SK-N-SH (cell line): Measurements from ENCODE around the gene CLN5.

Source experiments
- CTCF ChIP-seq: fragments of 200-600 bp; sonication (generic); IDR thresholded peaks from 2 replicates; pipeline ENCODE4 v1.6.1; 2017; ENCODE audit warnings: antibody characterized with exemption, mild to moderate bottlenecking, moderate library complexity
- EZH2phosphoT487 ChIP-seq: fragments of 200-600 bp; sonication (generic); IDR thresholded peaks from 2 replicates; pipeline ENCODE4 v1.6.1; 2017; ENCODE audit warnings: low read depth, mixed run types, mild to moderate bottlenecking, antibody characterized with exemption, moderate library complexity, borderline replicate concordance
- MAX ChIP-seq: IDR thresholded peaks from 2 replicates; pipeline ENCODE4 v1.4.0; 2012; ENCODE audit warnings: low read depth
- NFIC ChIP-seq: IDR thresholded peaks from 2 replicates; pipeline ENCODE4 v1.4.0; 2012; ENCODE audit warnings: borderline replicate concordance
- REST ChIP-seq: IDR thresholded peaks from 2 replicates; pipeline ENCODE4 v1.6.1; 2012; ENCODE audit warnings: mild to moderate bottlenecking, low read depth, low read length, moderate library complexity
- RFX5 ChIP-seq: IDR thresholded peaks from 2 replicates; pipeline ENCODE4 v1.6.1; 2012; ENCODE audit warnings: mild to moderate bottlenecking, improper control_type of control experiment, low read length
- SIN3A ChIP-seq: IDR thresholded peaks from 2 replicates; pipeline ENCODE4 v1.6.1; 2012; ENCODE audit warnings: low read depth, mild to moderate bottlenecking, low read length, moderate library complexity, borderline replicate concordance

- TF ChIP-seq CTCF, result no peak
- no peak for TF ChIP-seq SIN3A
- TF ChIP-seq MAX, result no peak
- no peak for TF ChIP-seq RFX5
- TF ChIP-seq NFIC, result no peak
- no peak for TF ChIP-seq REST
- no peak for TF ChIP-seq EZH2phosphoT487
Observed at GRCh38 chr13:76993473-76993872, 1.6 kb downstream of the CLN5 start.
